Cerebellar cortex (tissue), 1 donor: ENCODE results near the gene SELP.
"Not testable (repeated sequence)": the region's sequence is repeated elsewhere in the genome, so short reads cannot be mapped to it uniquely, and the experiment has no call there.

ENCODE experiments used
- DNase-seq: peaks from one replicate; pipeline ENCODE4 v3.0.0-alpha.2; 2015; ENCODE audit warnings: low spot score

The SELP gene

GRCh38 chr1:169630006-169630405 lies at the start of gene SELP:
Gene SELP (minus strand): TSS chr1:169630124. CDS start chr1:169630074, 50 bp downstream.
- DNase-seq: no peak

DNA sequence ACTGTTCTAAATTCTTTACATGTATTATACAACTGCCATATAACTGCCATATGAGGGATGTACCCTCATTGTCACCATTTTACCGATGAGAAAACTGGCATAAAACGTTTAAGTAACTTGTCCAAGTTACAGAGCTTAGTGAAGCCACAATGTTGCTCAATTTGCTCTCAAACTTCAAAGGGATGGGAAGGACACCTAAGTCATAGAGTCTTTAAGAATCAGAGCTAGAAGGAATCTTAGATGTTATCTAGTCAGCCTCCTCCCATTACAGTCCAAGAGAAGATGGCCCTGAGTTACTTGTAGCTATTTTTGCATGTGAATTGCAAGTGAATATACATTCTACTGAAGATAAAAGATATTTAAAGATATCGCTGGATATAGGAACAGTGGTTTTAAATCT lies 49.8 kb upstream of the SELP start:
- no peak for DNase-seq

DNA sequence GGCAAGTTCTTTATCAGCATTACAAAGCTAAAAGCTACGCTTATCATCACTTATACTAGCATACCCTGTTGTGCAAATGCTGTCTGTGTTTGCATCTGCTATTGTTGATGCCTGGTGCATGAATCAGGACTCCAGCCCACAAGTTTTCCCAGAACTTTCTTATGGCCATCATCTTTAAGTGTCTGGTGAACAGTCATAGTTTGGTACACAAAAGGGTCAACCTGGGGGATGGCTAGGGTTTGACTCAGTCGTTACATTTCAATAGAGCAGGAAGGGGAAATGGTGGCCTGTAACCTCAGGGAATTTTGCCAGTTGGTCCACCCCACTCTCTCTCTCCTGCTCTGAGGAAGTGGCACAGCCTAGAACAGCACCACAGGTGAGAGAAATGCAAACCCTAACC lies 46.1 kb upstream of the SELP start:
- DNase-seq: no peak

GRCh38 chr1:169670836-169671235 lies 40.9 kb upstream of the SELP start:
- no peak for DNase-seq

DNA sequence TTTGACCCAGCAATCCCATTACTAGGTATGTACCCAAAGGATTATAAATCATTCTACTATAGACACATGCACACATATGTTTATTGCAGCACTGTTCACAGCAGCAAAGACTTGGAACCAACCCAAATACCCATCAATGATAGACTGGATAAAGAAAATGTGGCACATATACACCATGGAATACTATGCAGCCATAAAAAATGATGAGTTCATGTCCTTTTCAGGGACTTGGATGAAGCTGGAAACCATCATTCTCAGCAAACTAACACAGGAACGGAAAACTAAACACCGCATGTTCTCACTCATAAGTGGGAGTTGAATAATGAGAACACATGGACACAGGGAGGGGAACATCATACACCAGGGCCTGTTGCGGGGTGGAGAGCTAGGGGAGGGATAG lies 40.3 kb upstream of the SELP start:
- DNase-seq: not testable (repeated sequence)

DNA sequence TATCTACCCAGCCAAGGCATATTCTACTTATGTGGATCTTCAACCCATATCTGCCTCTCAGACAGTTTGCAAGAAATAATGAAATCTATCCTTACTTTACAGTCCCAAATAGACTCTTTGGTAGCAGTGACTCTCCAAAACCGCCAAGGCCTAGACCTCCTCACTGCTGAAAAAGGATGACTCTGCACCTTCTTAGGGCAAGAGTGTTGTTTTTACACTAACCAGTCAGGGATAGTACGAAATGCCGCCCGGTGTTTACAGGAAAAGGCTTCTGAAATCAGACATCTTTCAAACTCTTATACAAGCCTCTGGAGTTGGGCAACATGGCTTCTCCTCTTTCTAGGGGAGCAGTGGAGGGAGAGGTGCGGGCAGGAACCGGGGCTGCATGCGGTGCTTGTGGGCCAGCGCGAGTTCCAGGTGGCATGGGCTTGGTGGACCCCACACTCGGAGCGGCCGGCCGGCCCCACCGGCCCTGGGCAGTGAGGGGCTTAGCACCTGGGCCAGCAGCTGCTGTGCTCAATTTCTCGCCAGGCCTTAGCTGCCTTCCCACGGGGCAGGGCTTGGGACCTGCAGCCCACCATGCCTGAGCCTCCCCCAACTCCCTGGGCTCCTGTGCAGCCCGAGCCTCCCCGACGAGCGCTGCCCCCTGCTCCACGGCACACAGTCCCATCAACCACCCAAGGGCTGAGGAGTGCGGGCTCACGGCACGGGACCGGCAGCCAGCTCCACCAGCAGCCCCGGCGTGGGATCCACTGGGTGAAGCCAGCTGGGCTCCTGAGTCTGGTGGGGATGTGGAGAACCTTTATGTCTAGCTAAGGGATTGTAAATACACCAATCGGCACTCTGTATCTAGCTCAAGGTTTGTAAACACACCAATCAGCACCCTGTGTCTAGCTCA lies 38.0 kb upstream of the SELP start:
- not testable (repeated sequence) for DNase-seq

DNA sequence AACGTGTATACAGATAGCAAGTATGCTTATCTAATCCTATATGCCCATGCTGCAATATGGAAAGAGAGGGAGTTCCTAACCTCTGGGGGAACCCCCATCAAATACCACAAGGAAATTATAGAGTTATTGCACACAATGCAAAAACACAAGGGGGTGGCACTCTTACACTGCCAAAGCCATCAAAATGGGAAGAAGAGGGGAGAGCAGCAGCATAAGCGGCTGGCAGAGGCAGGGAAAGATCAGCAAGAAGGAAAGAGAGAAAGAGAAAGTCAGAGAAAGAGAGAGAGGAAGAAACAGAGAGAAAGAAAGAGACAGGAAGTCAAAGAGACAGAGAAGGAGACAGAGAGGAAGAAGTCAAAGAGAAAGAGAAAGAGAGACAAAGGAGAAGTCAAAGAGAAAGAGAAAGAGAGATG lies 37.3 kb upstream of the SELP start:
- DNase-seq: not testable (repeated sequence)

GRCh38 chr1:169662680-169663079 lies 32.8 kb upstream of the SELP start:
- DNase-seq: not testable (repeated sequence)

GRCh38 chr1:169661066-169661465 lies 31.1 kb upstream of the SELP start:
- not testable (repeated sequence) for DNase-seq

DNA sequence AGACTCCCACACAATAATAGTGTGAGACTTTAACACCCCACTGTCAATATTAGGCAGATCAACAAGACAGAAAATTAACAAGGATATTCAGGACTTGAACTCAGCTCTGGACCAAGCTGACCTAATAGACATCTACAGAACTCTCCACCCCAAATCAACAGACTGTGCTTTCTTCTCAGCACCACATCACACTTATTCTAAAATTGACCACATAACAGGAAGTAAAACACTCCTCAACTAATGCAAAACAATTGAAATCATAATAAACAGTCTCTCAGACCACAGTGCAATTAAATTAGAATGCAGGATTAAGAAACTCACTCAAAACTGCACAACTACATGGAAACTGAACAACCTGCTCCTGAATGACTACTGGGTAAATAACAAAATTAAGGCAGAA lies 28.9 kb upstream of the SELP start:
- not testable (repeated sequence) for DNase-seq

DNA sequence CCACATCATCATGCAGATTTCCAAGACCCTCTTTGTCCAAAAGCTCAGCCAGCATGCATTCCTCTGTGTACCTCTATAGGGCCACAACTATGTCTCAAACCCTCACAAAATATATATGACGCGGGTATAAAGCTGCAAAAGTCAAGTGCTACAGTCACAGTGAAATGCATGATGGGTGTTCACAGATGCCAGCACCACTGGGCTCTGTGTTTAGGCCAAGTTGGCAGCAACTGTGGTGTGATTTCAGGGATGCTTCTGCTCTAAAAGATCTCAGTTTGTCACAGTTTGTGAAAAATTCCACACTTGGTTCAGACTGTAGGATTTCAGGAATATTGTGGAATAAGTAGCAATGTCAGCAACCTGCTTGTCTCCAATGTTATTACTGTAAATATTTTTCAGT lies 23.9 kb upstream of the SELP start:
- no peak for DNase-seq

DNA sequence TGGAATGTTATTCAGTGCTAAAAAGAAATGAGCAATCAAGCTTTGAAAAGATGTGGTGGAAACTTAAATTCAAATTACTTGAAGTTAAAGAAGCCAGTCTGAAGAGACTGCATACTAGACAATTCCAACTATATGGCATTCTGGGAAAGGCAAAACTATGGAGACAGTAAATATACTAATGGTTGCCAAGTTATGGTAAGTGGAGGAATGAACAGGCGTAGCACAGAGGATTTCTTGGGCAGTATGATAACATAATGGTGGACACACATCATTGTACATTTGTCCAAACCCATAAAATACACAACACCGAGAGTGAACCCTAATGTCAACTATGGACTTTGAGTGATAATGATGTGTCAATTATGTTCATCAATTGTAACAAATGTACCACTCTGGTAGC lies 21.1 kb upstream of the SELP start:
- no peak for DNase-seq

DNA sequence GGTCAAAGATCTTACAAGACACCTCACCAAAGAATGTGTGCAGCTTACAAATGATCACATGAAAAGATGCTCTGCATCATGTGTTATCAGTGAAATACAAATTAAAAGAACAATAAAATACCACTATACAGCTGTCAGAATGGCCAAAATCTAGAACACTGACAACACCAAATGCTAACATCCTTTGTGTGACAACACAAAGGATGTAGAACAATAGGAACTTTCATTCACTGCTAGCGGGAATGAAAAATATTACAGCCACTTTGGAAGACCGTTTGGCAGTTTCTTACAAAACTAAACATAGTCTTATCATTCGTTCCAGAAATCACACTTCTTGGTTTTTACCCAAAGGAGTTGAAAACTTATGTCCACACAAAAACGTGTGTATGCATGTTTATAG lies 20.6 kb upstream of the SELP start:
- DNase-seq: no peak

- DNase-seq: no peak
Measured at GRCh38 chr1:169648709-169649108, 18.8 kb upstream of the SELP start.

DNA sequence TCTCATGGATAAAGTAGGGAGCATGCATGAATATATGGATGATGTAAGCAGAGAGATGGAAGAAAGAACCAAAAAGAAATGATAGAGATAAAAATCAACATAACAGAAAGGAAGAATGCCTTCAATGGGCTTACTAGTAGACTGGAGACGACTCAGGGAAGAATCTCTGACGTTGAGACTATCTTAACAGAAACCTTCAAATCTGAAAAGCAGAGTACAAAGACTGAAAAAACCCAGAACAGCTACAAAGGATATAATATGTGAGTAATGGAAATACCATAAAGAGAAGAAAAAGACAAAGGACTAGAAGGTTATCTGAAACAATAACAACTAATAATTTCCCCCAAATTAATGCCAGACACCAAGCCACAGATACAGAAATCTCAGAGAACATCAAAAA lies 18.3 kb upstream of the SELP start:
- no peak for DNase-seq

GRCh38 chr1:169647512-169647911 lies 17.6 kb upstream of the SELP start:
- no peak for DNase-seq

GRCh38 chr1:169644297-169644696 lies 14.4 kb upstream of the SELP start:
- DNase-seq: no peak

GRCh38 chr1:169634877-169635276 lies 5.0 kb upstream of the SELP start:
- no peak for DNase-seq

DNA sequence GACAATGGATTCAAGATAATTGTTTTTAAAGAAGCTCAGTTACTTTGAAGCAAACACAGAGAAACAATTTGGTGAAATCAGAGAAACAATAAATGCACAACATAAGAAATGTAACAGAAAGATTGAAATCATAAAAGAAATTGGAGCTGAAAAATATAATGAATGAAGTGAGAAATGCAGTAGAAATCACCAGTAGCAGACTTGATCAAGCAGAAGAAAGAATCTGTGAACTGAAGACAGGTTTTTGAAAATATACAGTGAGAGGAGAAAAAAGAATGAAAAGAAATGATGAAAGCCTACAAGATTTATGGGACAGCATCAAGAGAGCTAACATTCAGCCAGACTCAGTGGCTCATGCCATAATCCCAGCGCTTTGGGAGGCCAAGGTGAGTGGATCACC lies 4.2 kb upstream of the SELP start:
- no peak for DNase-seq

GRCh38 chr1:169631249-169631648 lies 1.3 kb upstream of the SELP start:
- DNase-seq: no peak

DNA sequence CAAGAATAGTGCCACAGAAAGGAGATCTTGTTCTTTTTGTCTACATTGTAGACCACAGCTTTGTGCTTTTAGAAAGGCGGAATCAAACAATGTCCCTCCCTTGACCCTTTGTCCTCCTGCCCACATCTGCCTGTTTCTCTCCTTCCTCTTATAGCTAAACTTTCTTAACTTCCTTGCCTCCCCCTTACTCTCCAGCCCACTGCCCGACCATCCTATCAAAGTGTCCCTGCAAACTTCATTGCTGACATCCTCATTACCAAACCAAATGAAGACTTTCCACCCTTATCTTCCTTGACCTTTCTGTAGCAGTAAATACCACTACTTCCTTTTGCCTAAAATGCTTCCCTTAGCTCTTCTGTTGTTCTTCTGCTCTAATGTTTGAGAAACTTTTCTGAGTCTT lies 5.0 kb downstream of the SELP start:
- DNase-seq: no peak

GRCh38 chr1:169624122-169624521 lies 5.8 kb downstream of the SELP start:
- DNase-seq: no peak

GRCh38 chr1:169623132-169623926 lies 6.6 kb downstream of the SELP start:
- no peak for DNase-seq
